Type B pancreatic cell (in vitro differentiated cells): ENCODE results near the gene ILKAP. TPM values are rescaled to one million over a fixed set of nuclear protein-coding genes. Genes with fewer than 3 reads are reported as not detected.

ENCODE experiments used
- DNase-seq: peaks from one replicate; pipeline ENCODE4 v3.0.0; 2021; ENCODE audit warnings: mixed read lengths; ENCODE audit not compliant: unreplicated experiment; ENCODE audit errors: extremely low spot score
- H3K27ac Mint-ChIP-seq: 2 replicates; pipeline ENCODE4 v1.8.0; 2021; ENCODE audit warnings: mild to moderate bottlenecking, mixed read lengths
- H3K27me3 Mint-ChIP-seq: 2 replicates; pipeline ENCODE4 v1.8.0; 2021; ENCODE audit warnings: mixed read lengths
- H3K36me3 Mint-ChIP-seq: 2 replicates; pipeline ENCODE4 v1.8.0; 2021; ENCODE audit warnings: mixed read lengths
- H3K4me1 Mint-ChIP-seq: one replicate; pipeline ENCODE4 v1.8.0; 2021; ENCODE audit warnings: mixed read lengths; ENCODE audit not compliant: unreplicated experiment
- H3K4me3 Mint-ChIP-seq: 2 replicates; pipeline ENCODE4 v1.8.0; 2021; ENCODE audit warnings: mild to moderate bottlenecking, mixed read lengths
- H3K9me3 Mint-ChIP-seq: 2 replicates; pipeline ENCODE4 v1.8.0; 2021; ENCODE audit warnings: mixed read lengths
- total RNA-seq: library from RNA; stranded (reverse); gene quantifications from 2 replicates; pipeline ENCODE4 v1.2.1, GENCODE V29; 2021; ENCODE audit warnings: low replicate concordance
- TF ChIP-seq, protein P1 (sequence below): fragments of 200-600 bp; sonication (generic); conservative IDR thresholded peaks from 2 replicates; pipeline ENCODE4 v1.5.0; 2021; ENCODE audit warnings: antibody characterized with exemption, mild to moderate bottlenecking

The ILKAP gene
- total RNA-seq, 1 donor from 2014 or later, result 50.4 TPM

DNA sequence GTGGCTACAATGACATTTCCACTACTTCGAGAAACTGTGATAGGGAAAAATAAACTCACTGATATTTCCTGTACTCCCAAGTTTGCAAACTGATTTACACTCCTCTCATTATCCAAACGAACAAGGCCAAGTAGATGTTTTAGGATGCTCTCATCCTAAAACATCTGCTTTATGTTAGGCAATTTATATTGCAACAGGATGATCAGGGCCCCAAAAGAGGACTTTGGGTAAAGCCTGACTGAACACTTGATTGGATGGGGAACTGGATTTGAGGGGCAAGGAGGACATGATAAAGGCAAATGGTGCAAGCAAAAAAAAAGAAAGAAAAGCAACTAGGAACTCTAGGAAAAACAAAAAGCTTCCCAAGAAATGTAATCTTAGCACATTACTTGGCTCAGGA lies 38.5 kb upstream of the ILKAP start:
- H3K27me3 Mint-ChIP-seq, result peaks cover 20% of the 10 kb centered on the region
- H3K27ac Mint-ChIP-seq, result peak overlapping the region; percentile 16
- no peaks in the 10 kb centered on the region for H3K9me3 Mint-ChIP-seq
- peak overlapping the region; percentile 33 for H3K4me3 Mint-ChIP-seq
- H3K36me3 Mint-ChIP-seq, result peaks cover 9% of the 10 kb centered on the region
- H3K4me1 Mint-ChIP-seq, result peaks cover 7% of the 10 kb centered on the region
- TF ChIP-seq, protein P1, sequence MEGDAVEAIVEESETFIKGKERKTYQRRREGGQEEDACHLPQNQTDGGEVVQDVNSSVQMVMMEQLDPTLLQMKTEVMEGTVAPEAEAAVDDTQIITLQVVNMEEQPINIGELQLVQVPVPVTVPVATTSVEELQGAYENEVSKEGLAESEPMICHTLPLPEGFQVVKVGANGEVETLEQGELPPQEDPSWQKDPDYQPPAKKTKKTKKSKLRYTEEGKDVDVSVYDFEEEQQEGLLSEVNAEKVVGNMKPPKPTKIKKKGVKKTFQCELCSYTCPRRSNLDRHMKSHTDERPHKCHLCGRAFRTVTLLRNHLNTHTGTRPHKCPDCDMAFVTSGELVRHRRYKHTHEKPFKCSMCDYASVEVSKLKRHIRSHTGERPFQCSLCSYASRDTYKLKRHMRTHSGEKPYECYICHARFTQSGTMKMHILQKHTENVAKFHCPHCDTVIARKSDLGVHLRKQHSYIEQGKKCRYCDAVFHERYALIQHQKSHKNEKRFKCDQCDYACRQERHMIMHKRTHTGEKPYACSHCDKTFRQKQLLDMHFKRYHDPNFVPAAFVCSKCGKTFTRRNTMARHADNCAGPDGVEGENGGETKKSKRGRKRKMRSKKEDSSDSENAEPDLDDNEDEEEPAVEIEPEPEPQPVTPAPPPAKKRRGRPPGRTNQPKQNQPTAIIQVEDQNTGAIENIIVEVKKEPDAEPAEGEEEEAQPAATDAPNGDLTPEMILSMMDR, result no peak
- DNase-seq, result no peak

DNA sequence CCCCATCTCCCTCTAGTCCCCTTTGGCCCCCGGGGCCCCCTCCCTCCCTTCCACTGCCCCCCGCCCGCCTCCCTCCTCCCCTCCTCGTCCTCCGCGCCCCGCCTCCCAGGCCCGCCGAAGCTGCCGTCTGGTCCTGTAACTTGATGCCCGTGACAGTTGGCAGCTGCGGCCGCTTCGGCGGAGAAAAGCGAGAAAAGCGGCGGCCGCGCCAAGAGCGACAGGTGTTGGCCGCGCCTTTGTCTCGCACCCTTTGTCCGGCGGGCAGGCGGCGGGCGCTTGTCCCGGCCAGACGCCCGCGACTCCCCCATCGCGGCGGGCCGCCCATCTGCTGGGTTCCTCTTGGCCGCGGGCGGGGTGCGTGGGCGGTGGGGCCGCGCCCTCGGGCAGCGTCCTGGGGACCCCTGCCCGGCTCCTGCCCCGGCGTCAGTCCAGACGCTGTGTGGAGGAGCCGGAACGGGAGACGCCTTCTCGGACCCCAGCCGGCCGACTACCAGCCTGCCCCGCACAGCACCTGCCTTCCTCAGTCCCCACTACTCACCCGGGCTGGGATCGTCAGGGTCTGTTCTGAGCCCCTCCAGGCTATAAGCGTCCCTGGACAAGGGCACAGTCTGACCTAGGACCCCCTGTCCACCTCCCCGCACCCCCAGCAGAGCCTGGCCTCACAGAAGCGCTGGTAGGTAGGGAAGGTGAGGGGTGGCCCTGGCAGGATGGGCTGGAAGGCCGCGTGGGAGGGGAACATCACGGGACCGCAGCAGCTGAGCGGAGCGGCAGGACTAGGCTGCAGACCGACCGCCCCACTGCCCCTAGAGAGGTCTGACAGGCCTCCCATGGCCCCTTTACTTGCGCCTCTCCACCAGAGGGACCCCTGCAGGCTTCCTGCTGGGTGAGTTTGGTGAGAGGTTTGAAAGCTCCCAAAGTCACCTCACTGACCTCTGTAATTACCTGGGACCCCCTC lies 37.5 kb upstream of the ILKAP start:
- no peak for DNase-seq
- no peaks in the 10 kb centered on the region for H3K9me3 Mint-ChIP-seq
- TF ChIP-seq, protein P1, result no peak

DNA sequence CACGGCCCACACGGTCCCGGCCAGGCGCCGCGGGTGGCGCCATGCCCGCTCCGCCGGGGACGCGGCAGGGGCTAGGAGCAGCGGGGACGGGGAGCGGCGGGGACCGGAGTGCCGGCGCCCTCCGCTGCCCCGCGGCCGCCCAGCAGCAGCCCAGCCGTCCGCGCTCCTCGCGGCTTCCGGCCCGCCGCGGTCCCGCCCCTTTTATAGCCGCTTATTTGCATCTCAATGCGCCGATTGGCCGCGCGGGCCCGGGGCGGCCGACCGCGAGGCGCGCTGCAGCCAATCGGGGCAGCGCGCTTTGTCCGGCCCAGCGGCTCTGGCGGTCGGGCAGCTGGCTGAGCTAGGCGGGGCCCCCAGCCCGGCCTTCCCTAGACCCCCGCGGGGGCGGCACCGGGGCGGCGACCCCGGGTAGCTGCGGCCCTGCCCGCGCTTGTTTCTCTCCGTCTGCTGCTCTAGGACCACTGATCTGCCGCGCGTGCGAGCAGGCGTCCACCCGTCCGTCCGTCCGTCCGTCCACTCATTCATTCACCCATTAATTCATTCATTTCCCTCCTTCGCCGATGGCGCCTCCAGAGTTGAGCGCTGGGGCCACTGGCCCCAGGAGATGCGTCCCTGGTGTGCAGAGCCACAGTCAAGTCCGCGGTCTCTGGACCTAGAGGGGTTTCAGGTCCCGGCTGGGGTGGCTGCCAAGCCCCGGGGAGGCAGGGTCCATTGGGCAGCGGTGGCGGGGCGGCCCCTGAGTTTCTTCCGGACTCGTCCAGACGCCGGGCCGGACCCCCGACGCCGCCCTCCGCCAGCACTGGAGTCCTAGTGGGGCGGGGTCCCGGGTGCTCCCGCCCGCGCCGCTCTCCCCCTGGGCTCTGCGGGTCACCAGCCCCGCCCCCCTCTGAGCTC lies 36.6 kb upstream of the ILKAP start, which contains the start of gene HES6:
HES6 (minus strand) TSS at position 176 of the 894 bp plus-strand sequence; CDS start at position 43, 133 bp downstream.
- Mint-ChIP-seq H3K27me3 (peaks cover 35% of the 10 kb centered on the region), H3K9me3 (no peaks in the 10 kb centered on the region), H3K4me1 (peaks cover 7% of the 10 kb centered on the region), H3K36me3 (peaks cover 5% of the 10 kb centered on the region), H3K27ac (peak within 1 kb of the TSS; percentile 78), H3K4me3 (peak within 1 kb of the TSS; percentile 92)
- peak; percentile 90 for DNase-seq
- TF ChIP-seq, protein P1, result peak; percentile 8

More for the DNA sequence above, 37.5 kb upstream of the ILKAP start:
- no peak overlapping the region for H3K27ac Mint-ChIP-seq
- H3K36me3 Mint-ChIP-seq, result peaks cover 9% of the 10 kb centered on the region
- peak overlapping the region; percentile 45 for H3K4me3 Mint-ChIP-seq
- peaks cover 7% of the 10 kb centered on the region for H3K4me1 Mint-ChIP-seq
- peaks cover 26% of the 10 kb centered on the region for H3K27me3 Mint-ChIP-seq

DNA sequence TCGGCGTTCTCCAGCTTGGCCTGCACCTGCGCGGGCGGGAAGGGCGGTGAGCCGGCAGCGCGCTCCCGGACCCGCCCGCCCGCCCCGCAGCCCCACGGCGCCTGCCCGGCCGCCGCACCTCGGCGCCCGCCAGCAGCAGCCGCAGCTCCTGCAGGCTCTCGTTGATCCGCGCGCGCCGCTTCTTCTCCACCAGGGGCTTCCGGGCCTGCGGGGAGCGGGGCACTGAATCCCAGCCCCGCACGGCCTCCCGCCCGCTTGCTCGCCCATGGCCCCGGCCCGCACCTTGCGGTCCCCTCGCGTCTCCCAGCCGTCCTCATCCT lies 36.0 kb upstream of the ILKAP start:
- DNase-seq, result no peak
- Mint-ChIP-seq H3K9me3 (no peaks in the 10 kb centered on the region), H3K4me1 (peaks cover 7% of the 10 kb centered on the region), H3K27me3 (peaks cover 37% of the 10 kb centered on the region), H3K4me3 (no peak overlapping the region), H3K27ac (no peak overlapping the region), H3K36me3 (peaks cover 4% of the 10 kb centered on the region)
- TF ChIP-seq, protein P1, result peak; percentile 43

DNA sequence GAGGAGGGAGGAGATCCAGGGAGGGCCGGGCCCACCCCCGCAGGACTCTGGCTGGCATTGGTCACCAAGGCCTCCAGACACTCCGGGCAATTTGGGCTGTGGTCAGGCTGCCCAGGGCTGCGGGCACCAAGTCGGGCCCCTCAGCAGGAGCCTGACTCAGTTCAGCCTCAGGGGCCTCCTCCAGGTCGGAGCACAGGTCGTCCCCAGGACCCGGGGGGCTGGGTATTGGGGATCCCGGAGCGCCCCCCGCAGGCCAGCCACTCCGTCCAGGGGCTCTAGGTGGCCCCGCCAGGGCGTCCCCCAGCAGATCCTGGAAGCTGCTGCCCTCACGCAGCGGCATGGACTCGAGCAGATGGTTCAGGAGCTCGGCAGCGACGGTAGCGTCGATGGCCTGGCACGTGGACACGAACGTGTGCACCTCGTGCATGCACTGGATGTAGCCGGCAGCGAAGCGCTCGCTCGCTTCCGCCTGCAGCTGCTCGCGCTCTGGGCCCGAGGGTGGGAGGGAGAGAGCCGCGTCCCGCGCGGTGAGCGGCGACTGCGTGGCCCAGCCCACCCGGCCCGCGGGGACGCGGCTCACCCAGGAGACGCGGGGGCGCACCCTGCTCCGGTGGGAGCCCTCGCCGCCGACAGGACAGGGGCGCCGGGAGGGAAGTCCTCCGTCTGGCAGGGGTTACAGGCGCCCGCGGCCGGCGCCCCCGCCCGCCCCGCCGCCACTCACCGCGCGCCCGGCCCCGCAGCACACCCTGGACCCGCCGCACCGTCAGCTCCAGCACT lies 35.5 kb upstream of the ILKAP start:
- Mint-ChIP-seq H3K36me3 (no peaks in the 10 kb centered on the region), H3K27ac (no peak overlapping the region), H3K4me3 (peak overlapping the region; percentile 71), H3K4me1 (peaks cover 7% of the 10 kb centered on the region), H3K9me3 (no peaks in the 10 kb centered on the region), H3K27me3 (peaks cover 38% of the 10 kb centered on the region)
- DNase-seq, result no peak
- TF ChIP-seq, protein P1, result no peak
